ENCODE results near the gene BEX4. TPM values are rescaled to one million over a fixed set of nuclear protein-coding genes. Genes with fewer than 3 reads are reported as not detected.

The BEX4 gene
- total and polyA plus RNA-seq, 9 of the 15 experiments (the other 6 are each of a cell fraction or from before 2014, with no cell fraction given): 74.6 to 399 (median 154) TPM

DNA sequence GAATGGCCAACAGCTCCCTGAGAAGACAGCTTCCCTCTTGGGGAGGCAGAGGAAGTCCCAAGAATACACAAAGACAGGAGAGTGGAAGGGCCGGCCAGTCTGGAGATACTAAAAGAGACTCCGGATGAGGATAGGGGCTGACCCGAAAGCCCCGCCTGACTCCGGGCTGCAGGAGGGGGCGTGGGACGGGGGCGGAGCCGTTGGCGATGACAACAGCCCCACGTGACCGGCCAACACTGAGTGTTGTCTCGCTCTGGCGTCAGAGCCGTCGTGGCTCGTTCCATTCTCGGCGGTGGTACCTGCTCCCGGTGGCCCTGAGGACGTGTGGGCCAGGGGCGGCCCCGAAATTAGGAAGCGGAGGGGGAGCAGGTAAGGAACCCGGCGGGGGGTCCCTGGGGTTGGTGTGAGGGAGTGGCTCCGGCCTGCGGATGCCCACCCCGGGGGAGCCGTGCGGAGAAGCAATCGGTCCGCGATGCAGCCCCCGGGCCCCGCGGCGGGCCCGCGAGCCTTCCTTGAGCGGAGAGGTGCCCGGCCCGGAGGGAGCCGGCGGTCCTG, at the start of gene BEX4 (continued):
- TF ChIP-seq, protein P1, sequence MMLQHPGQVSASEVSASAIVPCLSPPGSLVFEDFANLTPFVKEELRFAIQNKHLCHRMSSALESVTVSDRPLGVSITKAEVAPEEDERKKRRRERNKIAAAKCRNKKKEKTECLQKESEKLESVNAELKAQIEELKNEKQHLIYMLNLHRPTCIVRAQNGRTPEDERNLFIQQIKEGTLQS (IDR thresholded peaks at IDR 0.05): peak; percentile 77
- TF ChIP-seq, protein P1 (CRISPR knock-in tag; conservative IDR thresholded peaks at IDR 0.05): no peak
- peak; percentile 76; the same call in 1 of the 2 replicates for TF ChIP-seq JUND (IDR thresholded peaks at IDR 0.05; ENCODE audit: borderline replicate concordance, low read depth, low read length)
- TF ChIP-seq JUND (tag; IDR thresholded peaks at IDR 0.05; ENCODE audit: borderline replicate concordance, low read depth, low read length): peak; percentile 72; the same call in 1 of the 3 replicates
- TF ChIP-seq SAFB (IDR thresholded peaks at IDR 0.05; ENCODE audit: borderline replicate concordance, low read depth, low read length): no peak
- TF ChIP-seq PCBP2 (IDR thresholded peaks at IDR 0.05; ENCODE audit: low read depth, low read length, poor library complexity, severe bottlenecking): no peak
- TF ChIP-seq JUN (IDR thresholded peaks at IDR 0.05; ENCODE audit: borderline replicate concordance, low read depth, low read length): peak; percentile 52; the same call in 1 of the 2 replicates
- TF ChIP-seq JUN (CRISPR knock-in tag; IDR thresholded peaks at IDR 0.05; ENCODE audit: borderline replicate concordance): no peak
- no peak for TF ChIP-seq FOXM1 (IDR thresholded peaks at IDR 0.05; ENCODE audit: low read depth)
- TF ChIP-seq FOXM1 (CRISPR knock-in tag; IDR thresholded peaks at IDR 0.05; ENCODE audit: low read depth): no peak
- no peak for TF ChIP-seq ZNF766 (CRISPR knock-in tag; conservative IDR thresholded peaks at IDR 0.05)
- TF ChIP-seq FOXK2 (conservative IDR thresholded peaks at IDR 0.05 in 1 of 2, IDR thresholded peaks at IDR 0.05 in 1 of 2; ENCODE audit: low read depth in 2 of 2): peak; percentile 91 to 96
- 0 out of 2 replicates have a peak, but pooled peaks have one; percentile 8 for TF ChIP-seq KAT7 (CRISPR knock-in tag; IDR thresholded peaks at IDR 0.05; ENCODE audit: borderline replicate concordance)
- TF ChIP-seq SIN3A (IDR thresholded peaks at IDR 0.05; ENCODE audit: borderline replicate concordance in 2 of 2, control insufficient read depth in 1 of 2, low read depth in 2 of 2, low read length in 2 of 2): peak in 1 of 2 experiments; percentile 39; a peak in 2 of 4 replicates
- TF ChIP-seq BCOR (IDR thresholded peaks at IDR 0.05): 0 out of 2 replicates have a peak, but pooled peaks have one; percentile 15
- TF ChIP-seq, protein P2, sequence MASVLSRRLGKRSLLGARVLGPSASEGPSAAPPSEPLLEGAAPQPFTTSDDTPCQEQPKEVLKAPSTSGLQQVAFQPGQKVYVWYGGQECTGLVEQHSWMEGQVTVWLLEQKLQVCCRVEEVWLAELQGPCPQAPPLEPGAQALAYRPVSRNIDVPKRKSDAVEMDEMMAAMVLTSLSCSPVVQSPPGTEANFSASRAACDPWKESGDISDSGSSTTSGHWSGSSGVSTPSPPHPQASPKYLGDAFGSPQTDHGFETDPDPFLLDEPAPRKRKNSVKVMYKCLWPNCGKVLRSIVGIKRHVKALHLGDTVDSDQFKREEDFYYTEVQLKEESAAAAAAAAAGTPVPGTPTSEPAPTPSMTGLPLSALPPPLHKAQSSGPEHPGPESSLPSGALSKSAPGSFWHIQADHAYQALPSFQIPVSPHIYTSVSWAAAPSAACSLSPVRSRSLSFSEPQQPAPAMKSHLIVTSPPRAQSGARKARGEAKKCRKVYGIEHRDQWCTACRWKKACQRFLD (CRISPR knock-in tag; IDR thresholded peaks at IDR 0.05): no peak
- TF ChIP-seq, protein P3, sequence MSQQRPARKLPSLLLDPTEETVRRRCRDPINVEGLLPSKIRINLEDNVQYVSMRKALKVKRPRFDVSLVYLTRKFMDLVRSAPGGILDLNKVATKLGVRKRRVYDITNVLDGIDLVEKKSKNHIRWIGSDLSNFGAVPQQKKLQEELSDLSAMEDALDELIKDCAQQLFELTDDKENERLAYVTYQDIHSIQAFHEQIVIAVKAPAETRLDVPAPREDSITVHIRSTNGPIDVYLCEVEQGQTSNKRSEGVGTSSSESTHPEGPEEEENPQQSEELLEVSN (IDR thresholded peaks at IDR 0.05; ENCODE audit: borderline replicate concordance in 1 of 2, extremely low read depth in 1 of 2, insufficient read depth in 1 of 2, insufficient read length in 1 of 2, low read depth in 1 of 2, low read length in 1 of 2, poor library complexity in 1 of 2, severe bottlenecking in 1 of 2): peak; percentile 29 to 36
- TF ChIP-seq, protein P4, sequence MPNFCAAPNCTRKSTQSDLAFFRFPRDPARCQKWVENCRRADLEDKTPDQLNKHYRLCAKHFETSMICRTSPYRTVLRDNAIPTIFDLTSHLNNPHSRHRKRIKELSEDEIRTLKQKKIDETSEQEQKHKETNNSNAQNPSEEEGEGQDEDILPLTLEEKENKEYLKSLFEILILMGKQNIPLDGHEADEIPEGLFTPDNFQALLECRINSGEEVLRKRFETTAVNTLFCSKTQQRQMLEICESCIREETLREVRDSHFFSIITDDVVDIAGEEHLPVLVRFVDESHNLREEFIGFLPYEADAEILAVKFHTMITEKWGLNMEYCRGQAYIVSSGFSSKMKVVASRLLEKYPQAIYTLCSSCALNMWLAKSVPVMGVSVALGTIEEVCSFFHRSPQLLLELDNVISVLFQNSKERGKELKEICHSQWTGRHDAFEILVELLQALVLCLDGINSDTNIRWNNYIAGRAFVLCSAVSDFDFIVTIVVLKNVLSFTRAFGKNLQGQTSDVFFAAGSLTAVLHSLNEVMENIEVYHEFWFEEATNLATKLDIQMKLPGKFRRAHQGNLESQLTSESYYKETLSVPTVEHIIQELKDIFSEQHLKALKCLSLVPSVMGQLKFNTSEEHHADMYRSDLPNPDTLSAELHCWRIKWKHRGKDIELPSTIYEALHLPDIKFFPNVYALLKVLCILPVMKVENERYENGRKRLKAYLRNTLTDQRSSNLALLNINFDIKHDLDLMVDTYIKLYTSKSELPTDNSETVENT (CRISPR knock-in tag; IDR thresholded peaks at IDR 0.05): 0 out of 2 replicates have a peak, but pooled peaks have one; percentile 20
- TF ChIP-seq ZNF507 (tag; conservative IDR thresholded peaks at IDR 0.05): no peak

Data from K562 (cell line).